ENCODE measurements around the gene LAD1.

The LAD1 gene, protein sequence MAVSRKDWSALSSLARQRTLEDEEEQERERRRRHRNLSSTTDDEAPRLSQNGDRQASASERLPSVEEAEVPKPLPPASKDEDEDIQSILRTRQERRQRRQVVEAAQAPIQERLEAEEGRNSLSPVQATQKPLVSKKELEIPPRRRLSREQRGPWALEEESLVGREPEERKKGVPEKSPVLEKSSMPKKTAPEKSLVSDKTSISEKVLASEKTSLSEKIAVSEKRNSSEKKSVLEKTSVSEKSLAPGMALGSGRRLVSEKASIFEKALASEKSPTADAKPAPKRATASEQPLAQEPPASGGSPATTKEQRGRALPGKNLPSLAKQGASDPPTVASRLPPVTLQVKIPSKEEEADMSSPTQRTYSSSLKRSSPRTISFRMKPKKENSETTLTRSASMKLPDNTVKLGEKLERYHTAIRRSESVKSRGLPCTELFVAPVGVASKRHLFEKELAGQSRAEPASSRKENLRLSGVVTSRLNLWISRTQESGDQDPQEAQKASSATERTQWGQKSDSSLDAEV
- 0 to 0.10 (median 0) reads per million in 9 experiments for total RNA-seq

DNA sequence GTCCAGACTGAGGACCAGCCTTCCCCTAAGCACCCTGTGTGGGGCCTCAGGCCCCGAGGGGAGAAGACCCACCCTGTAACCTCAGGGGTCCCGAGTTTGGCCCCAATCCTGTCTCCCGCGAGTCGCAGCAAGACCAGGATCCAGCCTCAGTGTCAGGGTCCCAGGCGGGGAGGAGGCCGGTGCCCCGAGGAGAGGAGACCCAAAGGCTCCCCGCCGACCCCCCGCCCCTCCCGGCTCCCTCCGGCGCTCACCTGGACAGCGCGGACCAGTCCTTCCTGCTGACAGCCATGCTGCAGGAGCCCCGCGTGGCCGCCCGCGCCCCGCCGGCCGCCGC, at the start of gene LAD1:
Gene LAD1, minus strand, starts transcription at position 307 of the 334 bp plus-strand sequence. Its CDS starts 18 bp downstream, at position 289.
- H3K27me3 Mint-ChIP-seq = peaks cover 43 to 53% of the 10 kb centered on the region in 2 donors
- H3K4me3 Mint-ChIP-seq = no peak within 1 kb of the TSS
- ATAC-seq (replicated peaks) (no peak), DNase-seq (no peak)
- no peaks in the 10 kb centered on the region for H3K4me1 Mint-ChIP-seq (ENCODE audit: low read depth in 2 of 2)
- H3K36me3 Mint-ChIP-seq (ENCODE audit: insufficient read depth) = no peaks in the 10 kb centered on the region
- H3K27ac Mint-ChIP-seq = no peak within 1 kb of the TSS
- no peaks in the 10 kb centered on the region for H3K9me3 Mint-ChIP-seq

DNA sequence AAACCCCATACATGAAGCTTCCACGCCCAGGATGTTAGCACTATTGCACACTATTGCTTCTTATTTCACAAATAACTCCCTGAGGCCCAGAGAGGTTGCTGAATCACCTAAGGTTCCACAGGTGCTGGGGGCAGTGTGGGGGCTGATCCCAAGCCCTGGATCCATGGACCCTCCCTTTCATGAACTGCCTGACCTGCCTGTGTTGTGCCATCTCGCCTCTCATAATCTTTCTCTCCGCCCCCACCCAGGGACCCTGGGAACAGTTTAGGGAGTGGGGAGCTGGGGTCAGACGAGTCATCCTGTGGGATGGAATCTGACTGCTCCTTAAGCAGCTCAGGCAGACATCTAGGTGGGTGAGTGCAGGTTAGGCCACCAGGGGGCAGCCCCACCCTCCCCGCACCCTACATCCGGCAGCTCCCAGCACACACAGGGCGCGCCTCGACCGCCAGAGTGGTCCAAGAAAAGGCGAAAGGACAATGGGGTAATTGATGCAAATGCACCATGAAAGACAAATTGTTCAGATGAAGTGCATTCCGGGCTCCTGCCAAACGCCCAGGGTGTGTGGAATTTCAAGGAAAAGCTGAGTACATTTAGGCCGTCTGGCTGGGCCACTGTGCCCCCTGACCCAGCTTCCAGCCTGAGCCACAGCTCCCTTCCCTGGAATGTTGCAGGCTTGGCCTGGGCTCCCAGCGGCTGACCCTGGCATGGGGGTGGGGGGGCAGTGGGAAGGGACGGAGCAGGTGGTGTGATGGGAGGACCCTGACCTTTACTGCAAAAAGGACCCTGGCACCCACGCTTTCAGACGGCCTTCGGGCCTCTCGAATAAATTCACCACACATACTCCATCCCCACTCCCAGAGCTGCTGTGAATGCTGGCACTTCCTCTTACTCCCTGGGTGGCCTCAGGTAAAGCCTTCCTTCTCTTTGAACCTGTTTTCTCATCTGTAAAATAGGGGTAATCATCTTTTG, 49.1 kb upstream of the LAD1 start:
- Mint-ChIP-seq H3K27me3 (peaks cover 7 to 71% of the 10 kb centered on the region in 2 donors), H3K9me3 (no peaks in the 10 kb centered on the region), H3K27ac (peak overlapping the region in 1 of 2 donors; percentile 5), H3K4me1 (ENCODE audit: low read depth in 2 of 2) (peaks cover 4 to 8% of the 10 kb centered on the region in 2 donors), H3K4me3 (no peak overlapping the region), H3K36me3 (ENCODE audit: insufficient read depth) (peaks cover 3% of the 10 kb centered on the region)
- peak; percentile 82 for ATAC-seq (replicated peaks)
- peak; percentile 18 to 26 (median 22) for DNase-seq

DNA sequence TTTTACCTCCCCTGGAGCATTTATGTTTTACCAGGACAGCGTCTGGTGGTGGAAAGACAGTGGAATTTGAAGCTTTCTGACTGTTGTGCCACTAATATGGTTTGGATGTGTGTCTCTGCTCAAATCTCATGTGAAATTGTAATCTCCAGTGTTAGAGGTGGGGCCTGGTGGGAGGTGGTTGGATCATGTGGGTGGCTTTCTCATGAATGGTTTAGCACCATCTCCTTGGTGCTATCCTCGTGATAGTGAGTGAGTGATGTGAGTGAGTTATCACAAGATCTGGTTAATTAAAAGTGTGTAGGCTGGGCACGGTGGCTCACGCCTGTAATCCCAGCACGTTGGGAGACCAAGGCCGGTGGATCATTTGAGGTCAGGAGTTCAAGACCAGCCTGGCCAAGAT, 46.2 kb upstream of the LAD1 start:
- Mint-ChIP-seq H3K27ac (no peak overlapping the region), H3K4me3 (no peak overlapping the region), H3K4me1 (ENCODE audit: low read depth in 2 of 2) (peaks cover 4 to 8% of the 10 kb centered on the region in 2 donors), H3K27me3 (peaks cover 6 to 70% of the 10 kb centered on the region in 2 donors), H3K36me3 (ENCODE audit: insufficient read depth) (no peaks in the 10 kb centered on the region), H3K9me3 (no peaks in the 10 kb centered on the region)
- no peak for ATAC-seq (replicated peaks)
- no peak for DNase-seq

DNA sequence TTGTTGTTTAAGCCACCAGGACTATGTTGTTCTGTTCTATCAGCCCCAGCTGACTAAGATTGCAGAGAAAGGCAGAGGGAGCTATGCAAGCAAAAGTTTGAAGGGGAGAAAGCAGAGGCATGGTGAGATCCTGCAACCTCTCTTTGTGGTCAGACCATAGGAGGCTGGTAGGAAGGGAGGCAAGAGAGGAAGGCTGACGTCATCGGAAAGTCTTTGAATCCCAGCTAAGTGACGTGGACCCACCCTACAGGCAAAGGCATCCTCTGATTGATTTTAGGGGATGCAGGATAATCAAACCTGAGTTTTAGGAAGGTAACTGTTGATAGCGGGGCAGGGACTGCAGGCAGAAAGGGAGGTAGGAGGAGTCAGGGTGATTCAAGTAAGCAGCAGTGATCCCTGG, 45.7 kb upstream of the LAD1 start:
- Mint-ChIP-seq H3K9me3 (no peaks in the 10 kb centered on the region), H3K36me3 (ENCODE audit: insufficient read depth) (no peaks in the 10 kb centered on the region), H3K4me3 (no peak overlapping the region), H3K4me1 (ENCODE audit: low read depth in 2 of 2) (peaks cover 4 to 8% of the 10 kb centered on the region in 2 donors), H3K27ac (no peak overlapping the region), H3K27me3 (peaks cover 3 to 69% of the 10 kb centered on the region in 2 donors)
- ATAC-seq (replicated peaks) = no peak
- DNase-seq = no peak

DNA sequence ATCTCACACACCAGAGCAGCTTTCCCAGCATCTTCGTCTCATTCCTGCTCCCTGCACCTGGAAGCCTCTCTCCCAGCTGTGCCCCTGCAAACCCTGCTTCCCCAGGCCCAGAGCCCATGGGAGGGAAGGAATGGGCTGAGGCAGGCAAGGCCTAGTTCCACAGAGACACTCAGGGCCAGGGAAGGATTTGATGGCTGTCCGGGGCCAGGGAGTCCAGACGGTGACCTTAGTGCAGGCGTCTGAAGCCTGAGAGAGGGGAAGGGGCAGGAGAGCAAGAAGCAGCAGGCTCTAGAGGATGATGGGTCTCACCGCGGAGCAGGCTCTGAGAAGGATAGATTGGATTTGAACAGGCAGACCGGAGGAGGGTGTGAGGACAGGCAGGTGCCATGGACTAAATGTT, 44.6 kb upstream of the LAD1 start:
- DNase-seq (no peak), ATAC-seq (replicated peaks) (no peak)
- Mint-ChIP-seq H3K9me3 (no peaks in the 10 kb centered on the region), H3K27me3 (peaks cover 9 to 60% of the 10 kb centered on the region in 2 donors), H3K36me3 (ENCODE audit: insufficient read depth) (no peaks in the 10 kb centered on the region), H3K4me1 (ENCODE audit: low read depth in 2 of 2) (peaks cover 4 to 8% of the 10 kb centered on the region in 2 donors), H3K4me3 (no peak overlapping the region), H3K27ac (no peak overlapping the region)

DNA sequence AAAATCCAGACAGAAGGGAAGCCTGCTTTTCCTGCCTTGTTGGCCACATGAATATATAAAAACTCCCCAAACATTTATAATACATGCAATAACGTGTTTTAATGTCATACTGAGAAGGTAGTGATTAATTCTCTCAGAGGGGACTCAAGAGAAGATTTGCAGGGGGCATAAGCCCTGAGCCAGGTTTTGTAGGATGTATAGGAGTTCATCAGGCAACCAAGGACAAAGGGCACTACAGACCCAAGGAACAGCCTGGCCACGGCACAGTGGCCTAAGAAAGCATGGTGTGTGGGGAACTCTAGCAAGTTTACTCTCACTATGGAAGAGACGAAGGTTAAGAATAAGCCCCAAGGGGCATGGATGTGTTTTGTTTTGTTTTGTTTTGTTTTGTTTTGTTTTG, 37.8 kb upstream of the LAD1 start:
- H3K27ac Mint-ChIP-seq = no peak overlapping the region
- H3K36me3 Mint-ChIP-seq (ENCODE audit: insufficient read depth) = peaks cover 10% of the 10 kb centered on the region
- H3K4me3 Mint-ChIP-seq = no peak overlapping the region
- peaks cover 0 to 4% of the 10 kb centered on the region in 2 donors for H3K4me1 Mint-ChIP-seq (ENCODE audit: low read depth in 2 of 2)
- no peak for DNase-seq
- H3K9me3 Mint-ChIP-seq = no peaks in the 10 kb centered on the region
- peaks cover 29 to 50% of the 10 kb centered on the region in 2 donors for H3K27me3 Mint-ChIP-seq
- no peak for ATAC-seq (replicated peaks)

DNA sequence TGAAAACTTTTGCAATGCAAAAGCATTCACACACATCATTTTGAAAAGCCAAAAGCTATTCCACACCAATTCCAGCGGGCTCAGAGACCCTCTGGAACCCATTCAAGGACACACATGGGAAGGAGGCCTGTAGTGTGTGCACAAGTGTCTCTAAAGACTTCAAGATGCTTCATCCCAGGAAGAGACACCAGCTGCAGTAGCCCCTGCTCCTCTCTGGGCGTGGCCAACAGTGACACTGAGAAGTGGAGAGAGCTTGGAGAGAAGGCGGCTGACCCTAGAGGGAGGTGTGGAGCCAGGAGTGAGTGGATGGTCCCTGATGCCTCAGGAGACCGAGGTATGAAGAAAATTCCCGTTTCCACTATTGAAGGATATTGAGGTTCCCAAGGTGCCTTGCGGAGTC, 37.3 kb upstream of the LAD1 start:
- no peak for ATAC-seq (replicated peaks)
- no peaks in the 10 kb centered on the region for H3K9me3 Mint-ChIP-seq
- no peak for DNase-seq
- no peak overlapping the region for H3K27ac Mint-ChIP-seq
- no peak overlapping the region for H3K4me3 Mint-ChIP-seq
- peaks cover 0 to 4% of the 10 kb centered on the region in 2 donors for H3K4me1 Mint-ChIP-seq (ENCODE audit: low read depth in 2 of 2)
- peaks cover 29 to 46% of the 10 kb centered on the region in 2 donors for H3K27me3 Mint-ChIP-seq
- H3K36me3 Mint-ChIP-seq (ENCODE audit: insufficient read depth) = peaks cover 10% of the 10 kb centered on the region

DNA sequence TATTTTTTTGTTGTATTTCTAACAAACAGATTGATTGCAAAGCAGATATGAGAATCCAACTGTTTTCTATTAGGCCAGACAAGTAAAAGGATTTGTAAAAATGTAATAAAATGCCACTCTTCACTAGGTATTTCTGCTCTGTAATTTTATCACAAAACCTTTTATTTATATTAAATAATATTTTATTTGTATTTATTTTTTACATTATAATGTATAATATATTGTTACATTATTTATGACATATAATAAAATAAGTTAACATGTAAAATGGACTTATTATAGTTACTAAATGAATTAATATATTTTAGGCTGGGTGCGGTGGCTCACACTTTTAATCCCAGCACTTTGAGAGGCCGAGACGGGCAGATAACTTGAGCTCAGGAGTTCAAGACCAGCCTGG, 35.1 kb upstream of the LAD1 start:
- peaks cover 0 to 4% of the 10 kb centered on the region in 2 donors for H3K4me1 Mint-ChIP-seq (ENCODE audit: low read depth in 2 of 2)
- H3K4me3 Mint-ChIP-seq = no peak overlapping the region
- DNase-seq = no peak
- no peak overlapping the region for H3K27ac Mint-ChIP-seq
- no peaks in the 10 kb centered on the region for H3K9me3 Mint-ChIP-seq
- peaks cover 10% of the 10 kb centered on the region for H3K36me3 Mint-ChIP-seq (ENCODE audit: insufficient read depth)
- no peak for ATAC-seq (replicated peaks)
- peaks cover 40 to 53% of the 10 kb centered on the region in 2 donors for H3K27me3 Mint-ChIP-seq

DNA sequence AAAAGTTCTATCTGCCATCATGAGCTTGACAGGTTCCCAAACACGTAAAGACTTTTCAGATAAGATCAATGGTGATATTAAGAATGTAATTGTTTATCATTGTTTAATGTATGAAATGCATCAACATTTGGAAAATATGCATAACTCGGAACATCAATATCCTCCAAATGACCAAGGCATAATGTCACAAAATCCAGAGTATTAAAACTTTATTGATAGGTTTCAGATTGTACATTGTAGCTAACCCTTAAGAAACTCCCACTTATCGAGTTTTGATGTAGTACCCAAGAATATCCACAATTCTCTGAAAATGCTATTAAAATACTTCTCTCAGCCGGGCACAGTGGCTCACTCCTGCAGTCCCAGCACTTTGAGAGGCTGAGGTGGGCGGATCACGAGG, 34.5 kb upstream of the LAD1 start:
- Mint-ChIP-seq H3K4me3 (no peak overlapping the region), H3K9me3 (no peaks in the 10 kb centered on the region), H3K27ac (no peak overlapping the region), H3K36me3 (ENCODE audit: insufficient read depth) (peaks cover 10% of the 10 kb centered on the region), H3K27me3 (peaks cover 44 to 57% of the 10 kb centered on the region in 2 donors), H3K4me1 (ENCODE audit: low read depth in 2 of 2) (peaks cover 0 to 4% of the 10 kb centered on the region in 2 donors)
- ATAC-seq (replicated peaks) (no peak), DNase-seq (no peak)

DNA sequence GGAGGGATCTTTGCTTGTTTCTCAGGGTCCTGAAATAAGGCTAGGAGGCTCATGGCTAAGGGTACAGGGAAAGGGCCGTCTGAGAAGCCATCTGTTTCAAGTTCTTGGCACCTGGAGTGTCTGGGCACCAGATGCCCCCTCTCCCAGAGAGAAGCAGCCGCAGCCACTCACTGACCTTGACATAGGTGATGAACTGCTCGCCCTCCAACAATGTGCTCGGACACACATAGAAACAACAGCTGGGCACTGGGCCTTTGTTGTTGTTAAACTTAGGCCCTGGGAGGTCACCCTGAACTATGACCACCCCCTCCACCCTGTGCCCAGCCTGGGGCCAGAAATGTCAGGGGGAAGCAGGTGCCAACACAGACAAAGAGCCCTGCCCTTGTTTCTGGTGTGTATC, 31.7 kb upstream of the LAD1 start:
- DNase-seq (no peak), ATAC-seq (replicated peaks) (no peak)
- H3K4me3 Mint-ChIP-seq = no peak overlapping the region
- H3K9me3 Mint-ChIP-seq = no peaks in the 10 kb centered on the region
- H3K4me1 Mint-ChIP-seq (ENCODE audit: low read depth in 2 of 2) = peaks cover 0 to 2% of the 10 kb centered on the region in 2 donors
- H3K36me3 Mint-ChIP-seq (ENCODE audit: insufficient read depth) = peaks cover 8% of the 10 kb centered on the region
- H3K27ac Mint-ChIP-seq = no peak overlapping the region
- peaks cover 25 to 37% of the 10 kb centered on the region in 2 donors for H3K27me3 Mint-ChIP-seq

DNA sequence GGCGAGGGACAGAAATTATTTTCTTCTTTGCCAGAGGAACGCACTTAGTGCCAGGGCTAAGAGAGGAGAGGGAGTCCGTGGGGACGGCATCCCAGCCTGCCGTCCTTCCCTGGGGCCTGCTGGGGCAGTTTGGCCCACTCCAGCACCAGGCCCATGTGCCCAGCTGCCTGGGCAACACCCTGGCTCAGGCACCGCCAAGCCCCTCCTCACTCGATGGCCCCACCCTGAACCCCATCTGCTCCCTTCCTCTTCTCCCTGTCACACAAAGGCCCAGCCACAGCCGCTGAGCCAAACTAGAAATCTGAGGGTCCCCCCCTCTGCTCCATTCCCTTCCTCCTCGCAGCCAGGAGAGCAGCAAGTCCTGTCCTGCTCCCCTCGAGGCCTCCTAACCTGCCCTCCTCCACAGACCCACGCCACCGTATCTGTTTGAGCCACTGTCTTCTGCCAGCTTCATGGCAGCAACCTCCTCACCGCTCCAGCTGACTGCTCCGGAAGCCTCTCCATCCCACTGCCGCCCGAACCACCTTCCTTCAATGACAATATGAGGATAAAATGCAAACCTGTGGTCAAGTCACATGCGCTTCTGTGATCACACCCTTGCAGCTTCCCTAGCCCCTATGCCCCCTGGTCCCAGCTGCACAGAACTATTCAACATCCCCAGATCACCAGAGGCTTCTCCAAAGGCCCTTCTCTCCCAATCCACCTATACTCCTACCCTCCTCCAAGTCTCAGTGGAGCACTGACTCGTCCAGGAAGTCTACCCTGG, 30.8 kb upstream of the LAD1 start:
- peaks cover under 1% of the 10 kb centered on the region for H3K36me3 Mint-ChIP-seq (ENCODE audit: insufficient read depth)
- H3K27ac Mint-ChIP-seq = no peak overlapping the region
- no peaks in the 10 kb centered on the region for H3K9me3 Mint-ChIP-seq
- H3K4me1 Mint-ChIP-seq (ENCODE audit: low read depth in 2 of 2) = peaks cover 0 to 1% of the 10 kb centered on the region in 2 donors
- H3K4me3 Mint-ChIP-seq = no peak overlapping the region
- peaks cover 25 to 37% of the 10 kb centered on the region in 2 donors for H3K27me3 Mint-ChIP-seq
- no peak for ATAC-seq (replicated peaks)
- no peak for DNase-seq

DNA sequence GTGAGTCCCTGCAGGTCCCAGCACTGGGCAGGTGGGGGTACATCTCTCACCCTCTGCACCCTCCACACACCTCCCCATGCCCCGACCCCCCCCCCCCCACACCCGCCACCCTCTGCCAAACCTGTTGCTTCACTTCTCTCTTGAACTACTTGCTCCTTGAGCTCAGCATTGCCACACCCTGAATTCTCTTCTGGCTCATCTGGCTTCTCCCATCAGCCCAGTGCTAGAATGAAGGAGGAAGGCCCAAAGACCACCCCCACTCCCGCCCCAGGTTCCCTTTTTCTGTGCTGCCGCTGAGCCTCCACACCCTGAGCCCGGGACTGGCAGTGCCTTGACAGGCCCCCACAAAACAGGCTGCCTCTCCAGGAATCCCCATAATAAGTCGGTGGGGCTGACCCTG, 28.8 kb upstream of the LAD1 start:
- H3K4me1 Mint-ChIP-seq (ENCODE audit: low read depth in 2 of 2) = peaks cover 0 to 1% of the 10 kb centered on the region in 2 donors
- H3K4me3 Mint-ChIP-seq = no peak overlapping the region
- H3K9me3 Mint-ChIP-seq = no peaks in the 10 kb centered on the region
- DNase-seq (no peak), ATAC-seq (replicated peaks) (no peak)
- H3K36me3 Mint-ChIP-seq (ENCODE audit: insufficient read depth) = no peaks in the 10 kb centered on the region
- H3K27ac Mint-ChIP-seq = no peak overlapping the region
- H3K27me3 Mint-ChIP-seq = peaks cover 25 to 37% of the 10 kb centered on the region in 2 donors

All from effector memory CD8-positive, alpha-beta T cell (primary cell).